Measurements from ENCODE around the gene PFN4. TPM values are rescaled to one million over a fixed set of nuclear protein-coding genes. Genes with fewer than 3 reads are reported as not detected.

PFN4 gene
- polyA plus RNA-seq, 3 donors: 2.0 to 3.5 (median 2.5) TPM

- no peak for DNase-seq
These were observed 42.4 kb downstream of the PFN4 start for GRCh38 chr2:24080701-24081100.

- no peak for DNase-seq
These were observed 45.3 kb downstream of the PFN4 start for GRCh38 chr2:24077879-24078278.

- no peak for DNase-seq
These were observed 45.6 kb downstream of the PFN4 start for GRCh38 chr2:24077535-24077877.

GRCh38 chr2:24076849-24077534 lies 46.1 kb downstream of the PFN4 start:
- no peak for DNase-seq

GRCh38 chr2:24075915-24076848 lies 47.0 kb downstream of the PFN4 start, which contains the start of gene SF3B6:
SF3B6 (minus strand) TSS chr2:24076326; CDS start chr2:24076229, 97 bp downstream.
- peak; percentile 99 for DNase-seq

- no peak for DNase-seq
These were observed 47.9 kb downstream of the PFN4 start for GRCh38 chr2:24075259-24075658.

- no peak for DNase-seq
These were observed 49.3 kb downstream of the PFN4 start for GRCh38 chr2:24073816-24074215.

GRCh38 chr2:24072259-24072658 lies 50.9 kb downstream of the PFN4 start:
- no peak for DNase-seq

- no peak for DNase-seq
These were observed 57.8 kb downstream of the PFN4 start for GRCh38 chr2:24065341-24065740.

Other genes with a start within 250 kb of the PFN4 start
- gene ATAD2B, start 196.2 kb downstream of the PFN4 start, polyA plus RNA-seq (ENCODE audit: insufficient read length in 3 of 3): 10 to 100 TPM; 16.3 to 20.7 (median 20.3) TPM
- gene UBXN2A, start 182.9 kb downstream of the PFN4 start, polyA plus RNA-seq (ENCODE audit: insufficient read length in 3 of 3): 10 to 100 TPM; 14.9 to 18.6 (median 17.3) TPM
- gene MFSD2B, start 113.2 kb downstream of the PFN4 start, polyA plus RNA-seq (ENCODE audit: insufficient read length in 3 of 3): 1 to 10 TPM; 3.4 to 4.5 (median 3.7) TPM
- gene WDCP, start 75.9 kb downstream of the PFN4 start, polyA plus RNA-seq (ENCODE audit: insufficient read length in 3 of 3): 10 to 100 TPM; 14.4 to 15.0 (median 14.7) TPM
- gene FKBP1B, start 73.6 kb downstream of the PFN4 start, polyA plus RNA-seq (ENCODE audit: insufficient read length in 3 of 3): 10 to 100 TPM in 1 of 3 donors, 1 to 10 TPM in 2; 8.5 to 10.4 (median 9.1) TPM
- 100 to 1,000 TPM; 125 to 147 (median 130) TPM for gene SF3B6, start 47.0 kb downstream of the PFN4 start, polyA plus RNA-seq (ENCODE audit: insufficient read length in 3 of 3)
- 10 to 100 TPM; 45.1 to 56.5 (median 53.5) TPM for gene TP53I3, start 38.5 kb downstream of the PFN4 start, polyA plus RNA-seq (ENCODE audit: insufficient read length in 3 of 3)
- gene FAM228B, start 135 bp upstream of the PFN4 start, polyA plus RNA-seq (ENCODE audit: insufficient read length in 3 of 3): 10 to 100 TPM; 20.7 to 34.0 (median 28.6) TPM
- gene FAM228A, start 51.7 kb upstream of the PFN4 start, polyA plus RNA-seq (ENCODE audit: insufficient read length in 3 of 3): 1 to 10 TPM in 1 of 3 donors, under 1 TPM in 2; 0.84 to 1.3 (median 0.92) TPM
- 10 to 100 TPM; 23.6 to 33.4 (median 25.0) TPM for gene ITSN2, start 237.2 kb upstream of the PFN4 start, polyA plus RNA-seq (ENCODE audit: insufficient read length in 3 of 3)